HCT116 (cell line): Measurements from ENCODE around the gene MADD. TPM values are rescaled to one million over a fixed set of nuclear protein-coding genes. Genes with fewer than 3 reads are reported as not detected.

Experiments used
- ATAC-seq: fragments of 200-7000 bp; cut with Tn5 transposase; 2 replicates; pipeline ENCODE4 v1.9.1; 2020; ENCODE audit warnings: mild to moderate bottlenecking, moderate library complexity
- BruUV-seq: library from RNA; stranded (reverse); fragments of 400-500 nt; replicated peaks from 2 replicates; lab custom pipeline; 2021; lab: Mats Ljungman, UMichigan
- CTCF ChIA-PET: fragments of 300-600 bp; sonication (Branson Sonifier 250); formaldehyde crosslinking; loops from one replicate; lab custom pipeline; 2021; ENCODE audit warnings: antibody characterized with exemption; lab: Charles Lee
- POLR2A ChIA-PET: fragments of 300-600, 350-600 bp; sonication (Branson Sonifier 250); formaldehyde crosslinking; loops from one replicate; lab custom pipeline; 2021; ENCODE audit warnings: antibody characterized with exemption; lab: Charles Lee
- RAD21 ChIA-PET, 2 experiments: fragments of 300-600 bp; sonication (Branson Sonifier 250); formaldehyde crosslinking; loops; one replicate each; lab custom pipeline; 2023; ENCODE audit warnings: low total read pairs in 2 of 2; ENCODE audit not compliant: uncharacterized antibody in 2 of 2, unreplicated experiment in 2 of 2, low non-redundant PET in 1 of 2; lab: Charles Lee
- DNase-seq: peaks from one replicate; pipeline ENCODE4 v3.0.0-alpha.2; 2010; ENCODE audit warnings: low read depth, low spot score
- H2AFZ ChIP-seq: fragments of 200-600 bp; shearing (Covaris generic), sonication (generic); 2 replicates; pipeline ENCODE4 v1.6.1; 2017; ENCODE audit warnings: low read depth, mixed run types, mixed read lengths, antibody characterized with exemption, low read length; ENCODE audit not compliant: poor library complexity, severe bottlenecking
- H3K27ac ChIP-seq: 2 replicates; pipeline ENCODE4 v1.5.1; 2012; ENCODE audit warnings: low read depth, low read length
- H3K27me3 ChIP-seq: fragments of 200-600 bp; sonication (generic); 2 replicates; pipeline ENCODE4 v1.6.1; 2016; ENCODE audit warnings: mixed run types, low read length, mixed read lengths; ENCODE audit not compliant: insufficient read depth
- H3K36me3 ChIP-seq, 2 experiments: fragments of 200-500 bp in 1 of 2; fragments of 200-600 bp in 1 of 2; sonication (Bioruptor generic) in 1 of 2; sonication (generic) in 1 of 2; 2 replicates each; pipeline versions ENCODE4 v1.5.1 to v1.6.1; 2014 to 2016; ENCODE audit warnings: low read length in 2 of 2, inconsistent platforms in 1 of 2, mixed read lengths in 1 of 2, mixed run types in 1 of 2; ENCODE audit not compliant: insufficient read depth in 2 of 2, control insufficient read depth in 1 of 2
- H3K4me1 ChIP-seq, 2 experiments: fragments of 200-600 bp in 1 of 2; sonication (generic) in 1 of 2; 2 replicates each; pipeline versions ENCODE4 v1.5.1 to v1.6.1; 2012 to 2017; ENCODE audit warnings: low read length in 2 of 2, inconsistent platforms in 1 of 2, mild to moderate bottlenecking in 1 of 2, mixed read lengths in 1 of 2, mixed run types in 1 of 2, moderate library complexity in 1 of 2; ENCODE audit not compliant: insufficient read depth in 2 of 2, control insufficient read depth in 1 of 2
- H3K4me2 ChIP-seq: fragments of 200-600 bp; sonication (generic); 2 replicates; pipeline ENCODE4 v1.6.1; 2017; ENCODE audit warnings: mixed run types, low read length, mixed read lengths
- H3K4me3 ChIP-seq, 2 experiments: fragments of 200-600 bp in 1 of 2; sonication (generic) in 1 of 2; replicated peaks in 1 of 2; 2 replicates each; pipeline ENCODE4 v1.5.1; 2011 to 2016; ENCODE audit warnings: low read length in 2 of 2, control low read depth in 1 of 2, low read depth in 1 of 2, mild to moderate bottlenecking in 1 of 2, mixed read lengths in 1 of 2, mixed run types in 1 of 2
- H3K79me2 ChIP-seq: fragments of 200-600 bp; sonication (generic); 2 replicates; pipeline ENCODE4 v1.6.1; 2017; ENCODE audit warnings: mild to moderate bottlenecking, mixed run types, low read length, moderate library complexity, mixed read lengths; ENCODE audit not compliant: insufficient read depth
- H3K9ac ChIP-seq: fragments of 200-600 bp; sonication (generic); 2 replicates; pipeline ENCODE4 v1.6.1; 2016; ENCODE audit warnings: low read length, mixed read lengths
- H3K9me2 ChIP-seq: fragments of 200-600 bp; sonication (generic), shearing (Covaris generic); 2 replicates; pipeline ENCODE4 v1.6.1; 2017; ENCODE audit warnings: mixed run types, mild to moderate bottlenecking, moderate library complexity; ENCODE audit not compliant: insufficient read depth
- H3K9me3 ChIP-seq, 2 experiments: fragments of 200-500 bp in 1 of 2; fragments of 200-600 bp in 1 of 2; sonication (Bioruptor generic) in 1 of 2; sonication (generic) in 1 of 2; 2 replicates each; pipeline ENCODE4 v1.6.1; 2014 to 2017; ENCODE audit warnings: low read length in 2 of 2, mixed read lengths in 2 of 2, inconsistent platforms in 1 of 2, low read depth in 1 of 2, mild to moderate bottlenecking in 1 of 2, mixed run types in 1 of 2, moderate library complexity in 1 of 2; ENCODE audit not compliant: control insufficient read depth in 1 of 2, insufficient read depth in 1 of 2
- H4K20me1 ChIP-seq: fragments of 200-600 bp; sonication (generic), shearing (Covaris generic); 2 replicates; pipeline ENCODE4 v1.6.1; 2017; ENCODE audit warnings: mixed run types, mild to moderate bottlenecking, moderate library complexity; ENCODE audit not compliant: insufficient read depth
- CBX3 ChIP-seq: IDR thresholded peaks from 2 replicates; pipeline ENCODE4 v1.6.1; 2012; ENCODE audit warnings: low read depth
- EZH2 ChIP-seq: fragments of 200-600 bp; sonication (generic); IDR thresholded peaks from 2 replicates; pipeline ENCODE4 v1.6.1; 2017; ENCODE audit warnings: antibody characterized with exemption, mixed run types
- JUND ChIP-seq: IDR thresholded peaks from 2 replicates; pipeline ENCODE4 v1.6.1; 2012
- SRF ChIP-seq: IDR thresholded peaks from 2 replicates; pipeline ENCODE4 v1.6.1; 2012; ENCODE audit warnings: low read depth
- TCF7L2 ChIP-seq: IDR thresholded peaks from 2 replicates; pipeline ENCODE4 v1.7.0; 2011; ENCODE audit warnings: borderline replicate concordance, inconsistent platforms; ENCODE audit not compliant: insufficient read depth, insufficient read length; ENCODE audit errors: extremely low read depth
- YY1 ChIP-seq: IDR thresholded peaks from 2 replicates; pipeline ENCODE4 v1.6.1; 2011; ENCODE audit warnings: low read length, low read depth, moderate library complexity, mild to moderate bottlenecking; ENCODE audit not compliant: insufficient replicate concordance; ENCODE audit errors: extremely low read depth
- ZFX ChIP-seq: fragments of 450-650 bp; IDR thresholded peaks from 2 replicates; pipeline ENCODE4 v1.6.1; 2017
- intact Hi-C: fragments of 100-400 bp; cut with micrococcal nuclease; formaldehyde crosslinking; loops from 2 replicates; pipeline ENCODE4 v1.10.0; 2022
- total RNA-seq: library from RNA; stranded (reverse); gene quantifications from one replicate; pipeline ENCODE4 v1.2.1, GENCODE V29; 2021; ENCODE audit not compliant: unreplicated experiment
- TF ChIP-seq, protein P1 (sequence below): IDR thresholded peaks from 2 replicates; pipeline ENCODE4 v1.6.1; 2011; ENCODE audit warnings: mild to moderate bottlenecking, low read length, moderate library complexity; ENCODE audit not compliant: insufficient replicate concordance; ENCODE audit errors: extremely low read depth
- TF ChIP-seq, protein P2 (sequence below): IDR thresholded peaks from 2 replicates; pipeline ENCODE4 v1.6.1; 2012

The MADD gene
- total RNA-seq, 1 experiment from 2014 or later = 37.1 TPM

DNA sequence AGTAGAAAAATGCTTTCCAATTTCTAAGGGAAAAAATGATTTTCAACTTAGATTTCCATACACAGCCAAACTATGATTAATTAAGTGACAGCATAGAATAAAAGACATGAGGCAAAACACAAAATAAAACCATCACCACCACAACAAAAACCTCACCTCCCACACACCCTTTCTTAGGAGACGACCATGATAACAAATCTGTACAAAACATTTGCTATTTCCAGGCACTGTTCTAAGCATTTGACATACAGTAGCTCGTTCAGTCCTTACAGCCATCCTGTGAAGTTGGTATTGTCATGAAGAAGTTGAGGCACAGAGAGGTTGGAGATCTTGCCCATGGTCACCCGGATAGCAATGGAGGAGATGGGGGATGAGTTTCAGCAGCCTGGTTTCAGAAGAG lies 99.7 kb downstream of the MADD start:
- Histone ChIP-seq H3K27me3 (no peaks in the 10 kb centered on the region), H2AFZ (no peak overlapping the region), H4K20me1 (no peaks in the 10 kb centered on the region), H3K36me3 (no peaks in the 10 kb centered on the region), H3K79me2 (no peaks in the 10 kb centered on the region), H3K4me1 (peaks cover 6 to 12% of the 10 kb centered on the region in 2 experiments; a peak in 3 of 4 replicates), H3K4me2 (no peak overlapping the region), H3K9ac (no peak overlapping the region), H3K9me2 (no peaks in the 10 kb centered on the region), H3K4me3 (no peak overlapping the region), H3K27ac (no peak overlapping the region), H3K9me3 (no peaks in the 10 kb centered on the region)
- TF ChIP-seq ZFX (no peak), JUND (no peak), TCF7L2 (no peak), YY1 (no peak)
- TF ChIP-seq, protein P1, sequence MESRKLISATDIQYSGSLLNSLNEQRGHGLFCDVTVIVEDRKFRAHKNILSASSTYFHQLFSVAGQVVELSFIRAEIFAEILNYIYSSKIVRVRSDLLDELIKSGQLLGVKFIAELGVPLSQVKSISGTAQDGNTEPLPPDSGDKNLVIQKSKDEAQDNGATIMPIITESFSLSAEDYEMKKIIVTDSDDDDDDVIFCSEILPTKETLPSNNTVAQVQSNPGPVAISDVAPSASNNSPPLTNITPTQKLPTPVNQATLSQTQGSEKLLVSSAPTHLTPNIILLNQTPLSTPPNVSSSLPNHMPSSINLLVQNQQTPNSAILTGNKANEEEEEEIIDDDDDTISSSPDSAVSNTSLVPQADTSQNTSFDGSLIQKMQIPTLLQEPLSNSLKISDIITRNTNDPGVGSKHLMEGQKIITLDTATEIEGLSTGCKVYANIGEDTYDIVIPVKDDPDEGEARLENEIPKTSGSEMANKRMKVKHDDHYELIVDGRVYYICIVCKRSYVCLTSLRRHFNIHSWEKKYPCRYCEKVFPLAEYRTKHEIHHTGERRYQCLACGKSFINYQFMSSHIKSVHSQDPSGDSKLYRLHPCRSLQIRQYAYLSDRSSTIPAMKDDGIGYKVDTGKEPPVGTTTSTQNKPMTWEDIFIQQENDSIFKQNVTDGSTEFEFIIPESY = no peak
- BruUV-seq = no TSS peak
- ChIA-PET POLR2A (no interaction called here), CTCF (no interaction called here), RAD21 (no interaction called here)
- ATAC-seq (no peak), DNase-seq (no peak)
- intact Hi-C loops = loop anchor here (5.0 kb wide), 2 partner anchors 248 to 483 kb away; no protein-coding TSS in a partner anchor

DNA sequence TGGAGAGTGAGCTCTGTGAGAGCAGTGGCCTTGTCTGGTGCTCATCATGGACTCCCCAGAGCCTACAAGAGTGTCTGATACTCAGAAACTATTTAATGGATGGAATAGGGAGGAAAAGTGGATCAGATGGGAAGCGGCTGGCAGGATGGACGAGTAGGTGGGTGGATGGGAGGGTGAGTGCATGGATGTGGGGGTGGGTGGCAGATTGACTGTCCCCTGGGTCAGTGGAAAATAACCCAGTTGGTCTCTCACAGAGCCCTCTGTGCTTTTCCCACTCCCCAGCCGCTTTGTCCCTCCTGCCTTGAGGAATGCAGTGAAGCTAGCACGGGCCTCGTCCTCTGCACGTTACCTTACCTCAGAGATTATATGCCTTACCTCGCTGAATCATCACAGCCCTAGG lies 102.5 kb downstream of the MADD start:
- Histone ChIP-seq H4K20me1 (no peaks in the 10 kb centered on the region), H2AFZ (no peak overlapping the region), H3K9me3 (no peaks in the 10 kb centered on the region), H3K9ac (no peak overlapping the region), H3K4me1 (peaks cover 11 to 29% of the 10 kb centered on the region in 2 experiments; a peak in 3 of 4 replicates), H3K4me2 (no peak overlapping the region), H3K27me3 (no peaks in the 10 kb centered on the region), H3K4me3 (no peak overlapping the region), H3K9me2 (no peaks in the 10 kb centered on the region), H3K79me2 (no peaks in the 10 kb centered on the region), H3K36me3 (no peaks in the 10 kb centered on the region), H3K27ac (no peak overlapping the region)
- ATAC-seq (no peak), DNase-seq (no peak)
- BruUV-seq = no TSS peak
- ChIA-PET POLR2A (no interaction called here), RAD21 (interaction anchor here in 1 of 2 experiments (0.5 kb wide), 1 partner anchor 81 kb away, joined by 3 read pairs; no protein-coding TSS in a partner anchor), CTCF (interaction anchor here (0.9 to 1.3 kb wide), 2 partner anchors 40 to 81 kb away, joined by 3 to 4 read pairs; no protein-coding TSS in a partner anchor)
- TF ChIP-seq, protein P2, sequence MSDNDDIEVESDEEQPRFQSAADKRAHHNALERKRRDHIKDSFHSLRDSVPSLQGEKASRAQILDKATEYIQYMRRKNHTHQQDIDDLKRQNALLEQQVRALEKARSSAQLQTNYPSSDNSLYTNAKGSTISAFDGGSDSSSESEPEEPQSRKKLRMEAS = no peak
- no peak for TF ChIP-seq CBX3
- no peak for TF ChIP-seq YY1
- no peak for TF ChIP-seq SRF
- TF ChIP-seq EZH2 = no peak
- intact Hi-C loops = loop anchor here (5.0 kb wide), 2 partner anchors 245 to 480 kb away; no protein-coding TSS in a partner anchor
